SK-N-SH (cell line): ENCODE measurements around the gene PLCZ1. TPM values are rescaled to one million over a fixed set of nuclear protein-coding genes. Genes with fewer than 3 reads are reported as not detected.
A peak's percentile ranks its signal among the peaks of the same experiment; 100 is the strongest.

Experiments used
- CTCF ChIA-PET: fragments of 300-600, 350-600 bp; formaldehyde crosslinking; extraction: SDS; loops from one replicate; lab custom pipeline; 2021; lab: Yijun Ruan, JAX
- POLR2A ChIA-PET: fragments of 350-600 bp; sonication (Branson Sonifier 250); formaldehyde crosslinking; extraction: SDS; loops from one replicate; lab custom pipeline; 2020; ENCODE audit warnings: antibody characterized with exemption, inconsistent platforms; lab: Yijun Ruan, JAX
- DNase-seq: peaks from one replicate; pipeline ENCODE4 v3.0.0; 2012
- H2AFZ ChIP-seq: fragments of 200-600 bp; sonication (generic); 2 replicates; pipeline ENCODE4 v1.8.1; 2016; ENCODE audit warnings: antibody characterized with exemption, mild to moderate bottlenecking, low read depth
- H3F3A ChIP-seq: fragments of 200-600 bp; sonication (generic); replicated peaks from 2 replicates; pipeline ENCODE3; 2016; ENCODE audit warnings: antibody characterized with exemption, mild to moderate bottlenecking; ENCODE audit not compliant: insufficient read depth
- H3K27ac ChIP-seq, 2 experiments: fragments of 200-500 bp in 1 of 2; fragments of 200-600 bp in 1 of 2; sonication (Bioruptor generic) in 1 of 2; sonication (generic), shearing (Covaris generic) in 1 of 2; 2 replicates each; pipeline versions ENCODE4 v1.5.1 to v1.6.1; 2014 to 2016; ENCODE audit warnings: low read depth in 2 of 2, inconsistent platforms in 1 of 2, low read length in 1 of 2, mild to moderate bottlenecking in 1 of 2, mixed read lengths in 1 of 2
- H3K27me3 ChIP-seq: fragments of 200-600 bp; sonication (generic), shearing (Covaris generic); 2 replicates; pipeline ENCODE4 v1.6.1; 2016; ENCODE audit warnings: mixed run types; ENCODE audit not compliant: insufficient read depth
- H3K36me3 ChIP-seq, 2 experiments: fragments of 200-500 bp in 1 of 2; fragments of 200-600 bp in 1 of 2; sonication (Bioruptor generic) in 1 of 2; sonication (generic) in 1 of 2; replicated peaks in 1 of 2; 2 replicates each; pipeline versions ENCODE3 to v1.5.1; 2014 to 2016; ENCODE audit warnings: low read length in 1 of 2, mild to moderate bottlenecking in 1 of 2; ENCODE audit not compliant: insufficient read depth in 2 of 2, control insufficient read depth in 1 of 2
- H3K4me1 ChIP-seq, 2 experiments: fragments of 200-500 bp in 1 of 2; fragments of 200-600 bp in 1 of 2; sonication (Bioruptor generic) in 1 of 2; sonication (generic), shearing (Covaris generic) in 1 of 2; 2 replicates each; pipeline versions ENCODE4 v1.5.1 to v1.6.1; 2014 to 2016; ENCODE audit warnings: low read depth in 1 of 2, low read length in 1 of 2, mixed run types in 1 of 2; ENCODE audit not compliant: insufficient read depth in 2 of 2, control insufficient read depth in 1 of 2
- H3K4me2 ChIP-seq: fragments of 200-600 bp; sonication (generic), shearing (Covaris generic); 2 replicates; pipeline ENCODE4 v1.6.1; 2017; ENCODE audit warnings: mixed run types
- H3K4me3 ChIP-seq, 2 experiments: fragments of 200-500 bp in 1 of 2; fragments of 200-600 bp in 1 of 2; sonication (Bioruptor generic) in 1 of 2; sonication (generic), shearing (Covaris generic) in 1 of 2; 2 replicates each; pipeline versions ENCODE4 v1.5.1 to v1.8.1; 2014 to 2016; ENCODE audit warnings: low read depth in 2 of 2, inconsistent platforms in 1 of 2, low read length in 1 of 2, mild to moderate bottlenecking in 1 of 2, mixed read lengths in 1 of 2, moderate library complexity in 1 of 2
- H3K79me2 ChIP-seq: fragments of 200-600 bp; sonication (generic); 2 replicates; pipeline ENCODE4 v1.8.1; 2017; ENCODE audit warnings: mild to moderate bottlenecking; ENCODE audit not compliant: insufficient read depth
- H3K9ac ChIP-seq: fragments of 200-600 bp; sonication (generic); 2 replicates; pipeline ENCODE4 v1.6.1; 2017; ENCODE audit warnings: mixed run types
- H3K9me2 ChIP-seq: fragments of 200-600 bp; sonication (generic); 2 replicates; pipeline ENCODE4 v1.6.1; 2017; ENCODE audit warnings: mixed run types
- H3K9me3 ChIP-seq: fragments of 200-600 bp; sonication (generic); 2 replicates; pipeline ENCODE4 v1.6.1; 2017; ENCODE audit warnings: mixed run types, mild to moderate bottlenecking, moderate library complexity
- H4K20me1 ChIP-seq: fragments of 200-600 bp; sonication (generic); 2 replicates; pipeline ENCODE4 v1.6.1; 2017; ENCODE audit warnings: mild to moderate bottlenecking, mixed run types; ENCODE audit not compliant: insufficient read depth
- CHD2 ChIP-seq: fragments of 150-350 bp; IDR thresholded peaks from 2 replicates; pipeline ENCODE4 v1.6.1; 2018; ENCODE audit warnings: low read length; ENCODE audit not compliant: partially characterized antibody
- CTCF ChIP-seq: fragments of 200-600 bp; sonication (generic); IDR thresholded peaks from 2 replicates; pipeline ENCODE4 v1.6.1; 2017; ENCODE audit warnings: antibody characterized with exemption, mild to moderate bottlenecking, moderate library complexity
- ELF1 ChIP-seq: IDR thresholded peaks from 2 replicates; pipeline ENCODE4 v1.4.0; 2012
- EP300 ChIP-seq, 2 experiments: IDR thresholded peaks; 2 replicates each; pipeline versions ENCODE4 v1.4.0 to v1.6.1; 2012; ENCODE audit warnings: borderline replicate concordance in 1 of 2, low read depth in 1 of 2, low read length in 1 of 2
- FOXM1 ChIP-seq: IDR thresholded peaks from 2 replicates; pipeline ENCODE4 v1.4.0; 2012; ENCODE audit warnings: low read depth, mild to moderate bottlenecking
- GATA2 ChIP-seq: sonication (generic); formaldehyde crosslinking; IDR thresholded peaks from 2 replicates; pipeline ENCODE4 v1.5.0; 2020; ENCODE audit warnings: mild to moderate bottlenecking, missing genetic modification reagents
- IRF3 ChIP-seq: fragments of 150-350 bp; IDR thresholded peaks from 2 replicates; pipeline ENCODE4 v1.6.1; 2016; ENCODE audit warnings: mild to moderate bottlenecking, low read depth, low read length
- JUND ChIP-seq: IDR thresholded peaks from 2 replicates; pipeline ENCODE4 v1.4.0; 2012
- MAX ChIP-seq: IDR thresholded peaks from 2 replicates; pipeline ENCODE4 v1.4.0; 2012; ENCODE audit warnings: low read depth
- MEF2A ChIP-seq: IDR thresholded peaks from 2 replicates; pipeline ENCODE4 v1.4.0; 2012; ENCODE audit warnings: low read depth, borderline replicate concordance
- MXI1 ChIP-seq: IDR thresholded peaks from 2 replicates; pipeline ENCODE4 v1.6.1; 2012; ENCODE audit warnings: mild to moderate bottlenecking, low read depth, low read length, improper control_type of control experiment
- NFIC ChIP-seq: IDR thresholded peaks from 2 replicates; pipeline ENCODE4 v1.4.0; 2012; ENCODE audit warnings: borderline replicate concordance
- PBX3 ChIP-seq: IDR thresholded peaks from 2 replicates; pipeline ENCODE4; 2012
- RFX5 ChIP-seq: IDR thresholded peaks from 2 replicates; pipeline ENCODE4 v1.6.1; 2012; ENCODE audit warnings: mild to moderate bottlenecking, improper control_type of control experiment, low read length
- TAF1 ChIP-seq: IDR thresholded peaks from 2 replicates; pipeline ENCODE4 v1.6.1; 2012; ENCODE audit warnings: low read depth, mild to moderate bottlenecking, low read length, moderate library complexity, borderline replicate concordance
- TCF12 ChIP-seq: IDR thresholded peaks from 2 replicates; pipeline ENCODE4 v1.4.0; 2012
- USF1 ChIP-seq: IDR thresholded peaks from 2 replicates; pipeline ENCODE4 v1.4.0; 2012; ENCODE audit warnings: low read depth, borderline replicate concordance
- USF2 ChIP-seq: fragments of 150-350 bp; IDR thresholded peaks from 2 replicates; pipeline ENCODE4 v1.6.1; 2017; ENCODE audit warnings: antibody characterized with exemption, low read length, low read depth, borderline replicate concordance
- YY1 ChIP-seq: IDR thresholded peaks from 2 replicates; pipeline ENCODE4 v1.4.0; 2012; ENCODE audit warnings: low read depth, mild to moderate bottlenecking
- ZBTB33 ChIP-seq: IDR thresholded peaks from 2 replicates; pipeline ENCODE4 v1.4.0; 2012; ENCODE audit warnings: low read depth, borderline replicate concordance
- whole genome bisulfite sequencing: methylation state at CpG from one replicate; pipeline ENCODE4 v1.1.6; 2017; ENCODE audit warnings: low lambda C conversion rate; 5-methylcytosine and 5-hydroxymethylcytosine counted together
- polyA plus RNA-seq, 3 experiments: library from polyadenylated mRNA; depleted of rRNA; stranded (reverse); fragments of >200 nt; gene quantifications; 2 replicates each; pipeline ENCODE4 v1.2.3, GENCODE V29; 2012

PLCZ1 gene
- polyA plus RNA-seq, 1 of the 3 experiments (the other 2 are of a cell fraction): 0.15 TPM

- H3K27ac ChIP-seq: peak overlapping the region in 1 of 2 experiments; percentile 28; a peak in 1 of 4 replicates
- peaks cover 9% of the 10 kb centered on the region for H3F3A ChIP-seq
- H2AFZ ChIP-seq: no peak overlapping the region
- H3K27me3 ChIP-seq: no peaks in the 10 kb centered on the region
- POLR2A ChIA-PET: no interaction called here
- no peaks in the 10 kb centered on the region for H4K20me1 ChIP-seq
- no peak for DNase-seq
- no peak overlapping the region for H3K4me3 ChIP-seq
- H3K9me3 ChIP-seq: no peaks in the 10 kb centered on the region
- no peaks in the 10 kb centered on the region for H3K9me2 ChIP-seq
- H3K36me3 ChIP-seq: no peaks in the 10 kb centered on the region
- 85% methylated on average over 1 of the region's 1 CpG for WGBS
- H3K4me1 ChIP-seq: peaks cover 0 to 8% of the 10 kb centered on the region in 2 experiments; a peak in 2 of 4 replicates
- no peak overlapping the region for H3K4me2 ChIP-seq
- H3K9ac ChIP-seq: no peak overlapping the region
- H3K79me2 ChIP-seq: no peaks in the 10 kb centered on the region
- CTCF ChIA-PET: no interaction called here
- TF ChIP-seq RFX5 (no peak), NFIC (no peak), USF1 (no peak), ZBTB33 (no peak), IRF3 (no peak), GATA2 (CRISPR knock-in tag) (no peak), CHD2 (no peak), TAF1 (no peak), MAX (no peak), MXI1 (no peak), EP300 (IDR thresholded peaks at IDR 0.05; ENCODE audit: borderline replicate concordance in 1 of 2, low read depth in 1 of 2, low read length in 1 of 2) (no peak), ELF1 (no peak), YY1 (no peak), JUND (no peak), PBX3 (no peak), TCF12 (no peak), USF2 (no peak), MEF2A (no peak), CTCF (no peak), FOXM1 (no peak)
Measured at GRCh38 chr12:18752947-18753346, 15.1 kb upstream of the PLCZ1 start.
